SU-DHL-6 (cell line): ENCODE results near the gene DEGS2.

ENCODE experiments used
- H2AFZ ChIP-seq: fragments of 200-600 bp; sonication (generic); 2 replicates; pipeline ENCODE4 v1.6.1; 2014; ENCODE audit warnings: low read depth, mild to moderate bottlenecking, moderate library complexity, mixed read lengths, antibody characterized with exemption, low read length; ENCODE audit not compliant: severe bottlenecking
- H3F3A ChIP-seq: fragments of 200-600 bp; shearing (Covaris generic); 2 replicates; pipeline ENCODE4 v1.6.0; 2016; ENCODE audit warnings: antibody characterized with exemption, mild to moderate bottlenecking; ENCODE audit not compliant: insufficient read depth
- H3K27ac ChIP-seq: fragments of 200-600 bp; sonication (generic); 2 replicates; pipeline ENCODE4 v1.5.1; 2016; ENCODE audit warnings: low read depth, mild to moderate bottlenecking, low read length, moderate library complexity, mixed read lengths
- H3K27me3 ChIP-seq: fragments of 200-600 bp; sonication (generic), shearing (Covaris generic); 2 replicates; pipeline ENCODE4 v1.6.0; 2014; ENCODE audit warnings: mild to moderate bottlenecking, low read length
- H3K36me3 ChIP-seq: fragments of 200-600 bp; sonication (generic); 2 replicates; pipeline ENCODE4 v1.6.1; 2014; ENCODE audit warnings: mild to moderate bottlenecking, low read length, mixed read lengths
- H3K4me2 ChIP-seq: fragments of 300-600, 200-600 bp; shearing (Covaris generic), sonication (generic); 2 replicates; pipeline ENCODE4 v1.6.0; 2014; ENCODE audit warnings: low read length, low read depth, mild to moderate bottlenecking; ENCODE audit not compliant: poor library complexity, severe bottlenecking
- H3K4me3 ChIP-seq: fragments of 200-600 bp; sonication (generic); 2 replicates; pipeline ENCODE4 v1.5.1; 2014; ENCODE audit warnings: antibody characterized with exemption, low read length, mild to moderate bottlenecking, mixed read lengths; ENCODE audit not compliant: insufficient read depth, poor library complexity, severe bottlenecking
- H3K79me2 ChIP-seq: fragments of 200-600 bp; sonication (generic); 2 replicates; pipeline ENCODE4 v1.6.1; 2014; ENCODE audit warnings: mild to moderate bottlenecking, low read length, moderate library complexity; ENCODE audit not compliant: insufficient read depth
- H3K9ac ChIP-seq: fragments of 200-600 bp; sonication (generic); 2 replicates; pipeline ENCODE4 v1.7.0; 2014; ENCODE audit warnings: mild to moderate bottlenecking, low read length
- H3K9me2 ChIP-seq: fragments of 200-600 bp; sonication (generic); replicated peaks from 2 replicates; pipeline ENCODE4 v1.6.1; 2014; ENCODE audit warnings: low read length; ENCODE audit not compliant: insufficient read depth
- H3K9me3 ChIP-seq: fragments of 200-600 bp; sonication (generic); 2 replicates; pipeline ENCODE4 v1.6.1; 2014; ENCODE audit warnings: low read length, mixed read lengths; ENCODE audit not compliant: insufficient read depth
- H4K20me1 ChIP-seq: fragments of 200-600 bp; sonication (generic); 2 replicates; pipeline ENCODE4 v1.6.1; 2014; ENCODE audit warnings: low read depth, mild to moderate bottlenecking, antibody characterized with exemption, low read length, moderate library complexity, mixed read lengths
- CTCF ChIP-seq: fragments of 200-600 bp; sonication (generic); IDR thresholded peaks from one replicate; pipeline ENCODE4 v1.5.1; 2017; ENCODE audit warnings: antibody characterized with exemption, mild to moderate bottlenecking, low read length, moderate library complexity; ENCODE audit not compliant: insufficient read depth, poor library complexity, severe bottlenecking
- EZH2phosphoT487 ChIP-seq: fragments of 200-600 bp; sonication (generic), shearing (Covaris generic); conservative IDR thresholded peaks from 2 replicates; pipeline ENCODE4 v1.6.1; 2018; ENCODE audit warnings: mild to moderate bottlenecking, antibody characterized with exemption, low read length, moderate library complexity, mixed read lengths

The DEGS2 gene

GRCh38 chr14:100141098-100141497, 18.3 kb downstream of the DEGS2 start:
- H3K79me2 ChIP-seq = no peaks in the 10 kb centered on the region
- no peaks in the 10 kb centered on the region for H3K36me3 ChIP-seq
- H4K20me1 ChIP-seq = no peaks in the 10 kb centered on the region
- H3K4me3 ChIP-seq = no peak overlapping the region
- no peak overlapping the region for H3K27ac ChIP-seq
- H3K9ac ChIP-seq = no peak overlapping the region
- H3K4me2 ChIP-seq = no peak overlapping the region
- H3K9me3 ChIP-seq = no peaks in the 10 kb centered on the region
- H3K27me3 ChIP-seq = no peaks in the 10 kb centered on the region
- no peaks in the 10 kb centered on the region for H3F3A ChIP-seq
- H2AFZ ChIP-seq = no peak overlapping the region
- no peaks in the 10 kb centered on the region for H3K9me2 ChIP-seq
- TF ChIP-seq EZH2phosphoT487 = no peak
- no peak for TF ChIP-seq CTCF

GRCh38 chr14:100140452-100141078, 18.9 kb downstream of the DEGS2 start:
- no peak overlapping the region for H2AFZ ChIP-seq
- H3F3A ChIP-seq = no peaks in the 10 kb centered on the region
- no peak overlapping the region for H3K27ac ChIP-seq
- no peaks in the 10 kb centered on the region for H3K9me2 ChIP-seq
- H3K36me3 ChIP-seq = no peaks in the 10 kb centered on the region
- no peak overlapping the region for H3K9ac ChIP-seq
- H4K20me1 ChIP-seq = no peaks in the 10 kb centered on the region
- H3K79me2 ChIP-seq = no peaks in the 10 kb centered on the region
- H3K27me3 ChIP-seq = no peaks in the 10 kb centered on the region
- no peak overlapping the region for H3K4me3 ChIP-seq
- no peak overlapping the region for H3K4me2 ChIP-seq
- no peak for TF ChIP-seq CTCF
- TF ChIP-seq EZH2phosphoT487 = no peak
- H3K9me3 ChIP-seq = no peaks in the 10 kb centered on the region

GRCh38 chr14:100138955-100139354, 20.5 kb downstream of the DEGS2 start:
- H3K9me3 ChIP-seq = no peaks in the 10 kb centered on the region
- no peak for TF ChIP-seq EZH2phosphoT487
- TF ChIP-seq CTCF = no peak
- H2AFZ ChIP-seq = no peak overlapping the region
- H3K27me3 ChIP-seq = no peaks in the 10 kb centered on the region
- no peak overlapping the region for H3K27ac ChIP-seq
- H4K20me1 ChIP-seq = no peaks in the 10 kb centered on the region
- H3K36me3 ChIP-seq = no peaks in the 10 kb centered on the region
- H3K9me2 ChIP-seq = no peaks in the 10 kb centered on the region
- H3K79me2 ChIP-seq = no peaks in the 10 kb centered on the region
- H3K9ac ChIP-seq = no peak overlapping the region
- no peak overlapping the region for H3K4me2 ChIP-seq
- no peaks in the 10 kb centered on the region for H3F3A ChIP-seq
- H3K4me3 ChIP-seq = no peak overlapping the region
